ENCODE measurements around the gene CCDC32. TPM values are rescaled to one million over a fixed set of nuclear protein-coding genes. Genes with fewer than 3 reads are reported as not detected.

Gene CCDC32
- total and polyA plus RNA-seq, 10 donors: 27.3 to 64.1 (median 44.9) TPM

- peaks cover 0 to 81% (median 6%) of the 10 kb centered on the region in 7 donors for H3K27me3 ChIP-seq (replicated peaks in 1 of 7)
- H3K27ac ChIP-seq: no peak overlapping the region
- no peak overlapping the region for H3K4me3 ChIP-seq
- H3K4me1 ChIP-seq: peaks cover 16 to 35% (median 31%) of the 10 kb centered on the region in 6 donors
- intact Hi-C loops (cut with DNase I; ENCODE audit: low total_unique reads): no loop called here
- no peaks in the 10 kb centered on the region for H3K9me3 ChIP-seq
- H3K36me3 ChIP-seq: no peaks in the 10 kb centered on the region
- TF ChIP-seq POLR2A (IDR thresholded peaks at IDR 0.05): no peak
- TF ChIP-seq, protein P1, sequence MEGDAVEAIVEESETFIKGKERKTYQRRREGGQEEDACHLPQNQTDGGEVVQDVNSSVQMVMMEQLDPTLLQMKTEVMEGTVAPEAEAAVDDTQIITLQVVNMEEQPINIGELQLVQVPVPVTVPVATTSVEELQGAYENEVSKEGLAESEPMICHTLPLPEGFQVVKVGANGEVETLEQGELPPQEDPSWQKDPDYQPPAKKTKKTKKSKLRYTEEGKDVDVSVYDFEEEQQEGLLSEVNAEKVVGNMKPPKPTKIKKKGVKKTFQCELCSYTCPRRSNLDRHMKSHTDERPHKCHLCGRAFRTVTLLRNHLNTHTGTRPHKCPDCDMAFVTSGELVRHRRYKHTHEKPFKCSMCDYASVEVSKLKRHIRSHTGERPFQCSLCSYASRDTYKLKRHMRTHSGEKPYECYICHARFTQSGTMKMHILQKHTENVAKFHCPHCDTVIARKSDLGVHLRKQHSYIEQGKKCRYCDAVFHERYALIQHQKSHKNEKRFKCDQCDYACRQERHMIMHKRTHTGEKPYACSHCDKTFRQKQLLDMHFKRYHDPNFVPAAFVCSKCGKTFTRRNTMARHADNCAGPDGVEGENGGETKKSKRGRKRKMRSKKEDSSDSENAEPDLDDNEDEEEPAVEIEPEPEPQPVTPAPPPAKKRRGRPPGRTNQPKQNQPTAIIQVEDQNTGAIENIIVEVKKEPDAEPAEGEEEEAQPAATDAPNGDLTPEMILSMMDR (IDR thresholded peaks at IDR 0.05 in 8 of 11, conservative IDR thresholded peaks at IDR 0.05 in 3 of 11): no peak
- TF ChIP-seq POLR2AphosphoS5 (IDR thresholded peaks at IDR 0.05): no peak
- 76 to 100% (median 90%) methylated on average over 1 of the region's 1 CpG for WGBS, 5 donors
- DNase-seq: no peak
These were observed 56.6 kb downstream of the CCDC32 start for GRCh38 chr15:40508216-40508615.

GRCh38 chr15:40506964-40507571, 57.8 kb downstream of the CCDC32 start:
- peak; percentile 87 for DNase-seq
- Histone ChIP-seq H3K27me3 (replicated peaks in 1 of 7) (peaks cover 0 to 81% (median 6%) of the 10 kb centered on the region in 7 donors), H3K4me3 (peak overlapping the region in 6 of 8 donors; percentile 5 to 59 (median 20)), H3K4me1 (peaks cover 16 to 32% (median 29%) of the 10 kb centered on the region in 6 donors), H3K36me3 (no peaks in the 10 kb centered on the region), H3K27ac (no peak overlapping the region), H3K9me3 (no peaks in the 10 kb centered on the region)
- intact Hi-C loops (cut with DNase I; ENCODE audit: low total_unique reads): no loop called here
- TF ChIP-seq, protein P1 (IDR thresholded peaks at IDR 0.05 in 8 of 11, conservative IDR thresholded peaks at IDR 0.05 in 3 of 11): peak; percentile 7 to 75 (median 57)
- no peak for TF ChIP-seq POLR2A (IDR thresholded peaks at IDR 0.05)
- peak; percentile 11 to 63 (median 60) for TF ChIP-seq POLR2AphosphoS5 (IDR thresholded peaks at IDR 0.05)
- WGBS, 5 donors: 3 to 6% (median 3%) methylated on average over 20 to 30 of the region's 30 CpGs

Small RNA genes lying within 50 kb of the gene (small RNA-seq; reads per million reads assigned to genes)
- 0 reads per million in 4 donors for gene RF00017
- 0 reads per million in 4 donors for gene RNU6-516P

Other genes with a start within 250 kb of the CCDC32 start
- 10 to 100 TPM; 16.8 to 29.6 (median 22.9) TPM for gene INAFM2, start 241.3 kb downstream of the CCDC32 start, total RNA-seq
- 10 to 100 TPM in 1 of 3 donors, 1 to 10 TPM in 2; 7.4 to 10.9 (median 9.8) TPM for gene INAFM2, start 241.3 kb downstream of the CCDC32 start, polyA plus RNA-seq
- 10 to 100 TPM in 3 of 7 donors, 1 to 10 TPM in 4; 3.5 to 19.4 (median 9.4) TPM for gene CCDC9B, start 224.1 kb downstream of the CCDC32 start, total RNA-seq
- 1 to 10 TPM; 2.2 to 8.0 (median 3.1) TPM for gene CCDC9B, start 224.1 kb downstream of the CCDC32 start, polyA plus RNA-seq
- not detected for gene PHGR1, start 214.0 kb downstream of the CCDC32 start, total RNA-seq
- 1 to 10 TPM in 1 of 3 donors, under 1 TPM in 1, not detected in 1; 0.67 to 4.9 TPM for gene PHGR1, start 214.0 kb downstream of the CCDC32 start, polyA plus RNA-seq
- 1 to 10 TPM in 2 of 7 donors, under 1 TPM in 4, not detected in 1; 0.05 to 3.0 (median 0.45) TPM for gene DISP2, start 206.8 kb downstream of the CCDC32 start, total RNA-seq
- gene DISP2, start 206.8 kb downstream of the CCDC32 start, polyA plus RNA-seq: under 1 TPM; 0.47 to 0.63 (median 0.54) TPM
- 10 to 100 TPM in 4 of 7 donors, 1 to 10 TPM in 3; 8.3 to 16.8 (median 11.5) TPM for gene KNSTRN, start 182.3 kb downstream of the CCDC32 start, total RNA-seq
- gene KNSTRN, start 182.3 kb downstream of the CCDC32 start, polyA plus RNA-seq: 10 to 100 TPM in 1 of 3 donors, 1 to 10 TPM in 2; 6.0 to 10.3 (median 9.0) TPM
- 10 to 100 TPM; 39.6 to 93.9 (median 61.6) TPM for gene IVD, start 159.2 kb downstream of the CCDC32 start, total RNA-seq
- gene IVD, start 159.2 kb downstream of the CCDC32 start, polyA plus RNA-seq: 10 to 100 TPM; 25.1 to 44.4 (median 35.1) TPM
- gene BAHD1, start 124.1 kb downstream of the CCDC32 start, total RNA-seq: 10 to 100 TPM; 13.5 to 27.0 (median 22.2) TPM
- 10 to 100 TPM in 1 of 3 donors, 1 to 10 TPM in 2; 7.4 to 14.2 (median 8.7) TPM for gene BAHD1, start 124.1 kb downstream of the CCDC32 start, polyA plus RNA-seq
- gene CHST14, start 94.1 kb downstream of the CCDC32 start, total RNA-seq: 10 to 100 TPM; 12.0 to 18.5 (median 15.3) TPM
- gene CHST14, start 94.1 kb downstream of the CCDC32 start, polyA plus RNA-seq: 10 to 100 TPM in 1 of 3 donors, 1 to 10 TPM in 2; 7.1 to 10.6 (median 9.0) TPM
- 10 to 100 TPM in 1 of 7 donors, 1 to 10 TPM in 6; 7.1 to 11.0 (median 8.3) TPM for gene RPUSD2, start 4.3 kb upstream of the CCDC32 start, total RNA-seq
- gene RPUSD2, start 4.3 kb upstream of the CCDC32 start, polyA plus RNA-seq: 10 to 100 TPM; 11.2 to 12.3 (median 12.2) TPM
- gene KNL1, start 29.2 kb upstream of the CCDC32 start, total RNA-seq: 1 to 10 TPM; 2.1 to 9.7 (median 4.6) TPM
- gene KNL1, start 29.2 kb upstream of the CCDC32 start, polyA plus RNA-seq: 1 to 10 TPM in 1 of 3 donors, under 1 TPM in 2; 0.52 to 2.1 (median 0.67) TPM
- gene RAD51, start 130.1 kb upstream of the CCDC32 start, total RNA-seq: 1 to 10 TPM in 5 of 7 donors, under 1 TPM in 2; 0.43 to 5.5 (median 3.0) TPM
- gene RAD51, start 130.1 kb upstream of the CCDC32 start, polyA plus RNA-seq: 1 to 10 TPM in 2 of 3 donors, under 1 TPM in 1; 0.72 to 4.7 (median 2.0) TPM
- gene RMDN3, start 190.2 kb upstream of the CCDC32 start, total RNA-seq: 10 to 100 TPM; 19.7 to 32.2 (median 25.6) TPM
- gene RMDN3, start 190.2 kb upstream of the CCDC32 start, polyA plus RNA-seq: 10 to 100 TPM; 13.0 to 15.4 (median 13.7) TPM
- 10 to 100 TPM in 4 of 7 donors, 1 to 10 TPM in 3; 6.1 to 21.9 (median 13.6) TPM for gene GCHFR, start 199.0 kb upstream of the CCDC32 start, total RNA-seq
- 10 to 100 TPM; 17.7 to 38.0 (median 23.6) TPM for gene GCHFR, start 199.0 kb upstream of the CCDC32 start, polyA plus RNA-seq
- gene C15orf62, start 204.9 kb upstream of the CCDC32 start, total RNA-seq: under 1 TPM in 6 of 7 donors, not detected in 1; 0.20 to 0.66 (median 0.39) TPM
- under 1 TPM; 0.36 to 0.39 (median 0.38) TPM for gene C15orf62, start 204.9 kb upstream of the CCDC32 start, polyA plus RNA-seq
- 10 to 100 TPM; 16.1 to 31.1 (median 20.3) TPM for gene ZFYVE19, start 242.0 kb upstream of the CCDC32 start, total RNA-seq
- 10 to 100 TPM; 23.2 to 31.7 (median 27.3) TPM for gene ZFYVE19, start 242.0 kb upstream of the CCDC32 start, polyA plus RNA-seq
- 10 to 100 TPM; 16.2 to 57.1 (median 41.1) TPM for gene DNAJC17, start 242.4 kb upstream of the CCDC32 start, total RNA-seq
- 10 to 100 TPM; 52.5 to 61.5 (median 60.4) TPM for gene DNAJC17, start 242.4 kb upstream of the CCDC32 start, polyA plus RNA-seq